ENCODE data around the gene CLIP1.

Gene CLIP1

GRCh38 chr12:122243965-122244364 lies 178.5 kb downstream of the CLIP1 start:
- no peak for DNase-seq

GRCh38 chr12:122238861-122239260 lies 183.6 kb downstream of the CLIP1 start:
- DNase-seq = no peak

GRCh38 chr12:122235741-122236140 lies 186.7 kb downstream of the CLIP1 start:
- no peak for DNase-seq

GRCh38 chr12:122232691-122233090 lies 189.8 kb downstream of the CLIP1 start:
- no peak for DNase-seq

GRCh38 chr12:122230798-122231197 lies 191.7 kb downstream of the CLIP1 start:
- DNase-seq = no peak

- no peak for DNase-seq
Observed at GRCh38 chr12:122228092-122228491, 194.4 kb downstream of the CLIP1 start.

GRCh38 chr12:122227341-122227740 lies 195.1 kb downstream of the CLIP1 start:
- DNase-seq = peak; percentile 68

- no peak for DNase-seq
Observed at GRCh38 chr12:122226366-122227125, 195.9 kb downstream of the CLIP1 start.

GRCh38 chr12:122225683-122226365 lies 196.6 kb downstream of the CLIP1 start, which contains the start of gene DIABLO:
DIABLO (minus strand) TSS chr12:122226052; CDS start chr12:122226014, 38 bp downstream.
- DNase-seq = peak; percentile 100
